Stimulated activated naive CD4-positive, alpha-beta T cell (primary cell): ENCODE measurements around the gene TNFRSF6B.

Experiments used
- DNase-seq, 6 experiments: peaks; one replicate each; lab custom pipeline; 2025; lab: John Stamatoyannopoulos, UW

TNFRSF6B gene

DNA sequence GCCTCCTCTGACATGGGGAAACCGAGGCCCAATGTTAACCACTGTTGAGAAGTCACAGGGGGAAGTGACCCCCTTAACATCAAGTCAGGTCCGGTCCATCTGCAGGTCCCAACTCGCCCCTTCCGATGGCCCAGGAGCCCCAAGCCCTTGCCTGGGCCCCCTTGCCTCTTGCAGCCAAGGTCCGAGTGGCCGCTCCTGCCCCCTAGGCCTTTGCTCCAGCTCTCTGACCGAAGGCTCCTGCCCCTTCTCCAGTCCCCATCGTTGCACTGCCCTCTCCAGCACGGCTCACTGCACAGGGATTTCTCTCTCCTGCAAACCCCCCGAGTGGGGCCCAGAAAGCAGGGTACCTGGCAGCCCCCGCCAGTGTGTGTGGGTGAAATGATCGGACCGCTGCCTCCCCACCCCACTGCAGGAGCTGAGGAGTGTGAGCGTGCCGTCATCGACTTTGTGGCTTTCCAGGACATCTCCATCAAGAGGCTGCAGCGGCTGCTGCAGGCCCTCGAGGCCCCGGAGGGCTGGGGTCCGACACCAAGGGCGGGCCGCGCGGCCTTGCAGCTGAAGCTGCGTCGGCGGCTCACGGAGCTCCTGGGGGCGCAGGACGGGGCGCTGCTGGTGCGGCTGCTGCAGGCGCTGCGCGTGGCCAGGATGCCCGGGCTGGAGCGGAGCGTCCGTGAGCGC lies 1.6 kb downstream of the TNFRSF6B start:
- DNase-seq = no peak

DNA sequence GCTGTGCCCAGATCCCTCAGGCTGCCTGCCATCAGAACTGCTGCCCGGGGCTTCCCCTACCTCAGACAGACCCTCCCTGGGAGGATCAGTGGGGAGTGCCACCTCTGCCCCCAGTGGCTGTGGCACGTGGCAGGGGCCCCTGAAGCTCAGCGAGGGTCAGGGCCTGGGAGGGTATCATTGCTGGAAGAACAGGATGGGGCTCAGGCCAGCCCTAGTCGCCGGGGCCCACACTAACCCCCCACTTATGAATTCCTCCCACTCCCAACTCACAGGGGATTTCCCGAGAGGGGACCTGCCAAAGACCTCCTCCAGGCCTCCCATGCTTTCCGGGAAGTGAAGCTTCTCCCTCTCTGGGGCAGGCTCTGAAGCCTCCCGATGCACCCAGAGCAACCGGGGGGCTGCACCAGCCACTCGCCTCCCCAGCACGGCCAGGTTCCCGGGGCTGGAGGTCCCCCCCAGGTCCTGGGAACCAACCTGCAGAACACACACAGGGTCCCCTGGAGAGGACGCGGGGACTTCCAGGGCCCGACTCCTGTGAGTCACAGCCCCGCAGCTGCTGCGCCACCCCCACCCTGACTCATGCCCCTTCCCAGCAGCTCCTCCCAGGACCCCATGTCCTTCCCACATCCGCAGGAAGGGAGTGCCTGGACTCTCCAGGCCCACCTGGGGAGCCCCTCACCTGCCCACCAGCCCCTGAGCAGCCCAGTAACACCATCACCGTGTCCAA lies 2.5 kb downstream of the TNFRSF6B start:
- DNase-seq = no peak

DNA sequence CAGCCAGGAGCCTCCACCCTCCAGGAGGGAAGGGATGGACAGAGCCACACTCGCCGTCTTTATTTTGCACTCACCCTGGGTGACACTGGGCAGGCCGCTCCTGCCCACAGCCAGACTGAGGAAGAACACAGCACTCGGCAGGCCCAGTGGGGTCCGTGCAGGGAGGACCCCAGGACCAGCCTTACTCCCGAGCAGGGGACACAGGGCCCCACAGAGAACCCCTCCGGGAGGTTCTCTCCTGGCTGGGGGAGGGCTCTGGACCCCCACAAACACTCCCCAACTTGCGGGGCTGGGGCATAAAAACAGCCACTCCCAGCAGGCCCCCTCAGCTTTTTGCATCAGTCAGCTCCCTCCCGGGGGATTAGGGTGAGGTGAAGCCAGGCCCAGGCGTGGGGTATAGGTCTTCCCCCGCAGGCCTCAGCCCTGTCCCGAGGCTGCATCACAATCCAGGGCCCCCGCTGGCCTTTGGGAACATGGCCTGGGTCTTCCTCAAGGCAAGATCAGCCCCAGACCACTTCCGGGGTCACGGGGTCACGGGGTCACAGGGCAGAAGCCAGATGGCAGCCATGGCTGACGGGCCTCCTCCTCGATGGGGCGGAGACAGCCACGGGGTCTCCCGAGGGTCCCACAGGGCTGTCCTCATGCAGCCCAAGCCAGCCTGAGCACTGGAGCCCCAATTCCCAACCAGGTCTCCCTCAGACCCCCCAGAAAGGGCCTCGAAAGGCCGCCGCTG lies 3.2 kb downstream of the TNFRSF6B start:
- DNase-seq = no peak

DNA sequence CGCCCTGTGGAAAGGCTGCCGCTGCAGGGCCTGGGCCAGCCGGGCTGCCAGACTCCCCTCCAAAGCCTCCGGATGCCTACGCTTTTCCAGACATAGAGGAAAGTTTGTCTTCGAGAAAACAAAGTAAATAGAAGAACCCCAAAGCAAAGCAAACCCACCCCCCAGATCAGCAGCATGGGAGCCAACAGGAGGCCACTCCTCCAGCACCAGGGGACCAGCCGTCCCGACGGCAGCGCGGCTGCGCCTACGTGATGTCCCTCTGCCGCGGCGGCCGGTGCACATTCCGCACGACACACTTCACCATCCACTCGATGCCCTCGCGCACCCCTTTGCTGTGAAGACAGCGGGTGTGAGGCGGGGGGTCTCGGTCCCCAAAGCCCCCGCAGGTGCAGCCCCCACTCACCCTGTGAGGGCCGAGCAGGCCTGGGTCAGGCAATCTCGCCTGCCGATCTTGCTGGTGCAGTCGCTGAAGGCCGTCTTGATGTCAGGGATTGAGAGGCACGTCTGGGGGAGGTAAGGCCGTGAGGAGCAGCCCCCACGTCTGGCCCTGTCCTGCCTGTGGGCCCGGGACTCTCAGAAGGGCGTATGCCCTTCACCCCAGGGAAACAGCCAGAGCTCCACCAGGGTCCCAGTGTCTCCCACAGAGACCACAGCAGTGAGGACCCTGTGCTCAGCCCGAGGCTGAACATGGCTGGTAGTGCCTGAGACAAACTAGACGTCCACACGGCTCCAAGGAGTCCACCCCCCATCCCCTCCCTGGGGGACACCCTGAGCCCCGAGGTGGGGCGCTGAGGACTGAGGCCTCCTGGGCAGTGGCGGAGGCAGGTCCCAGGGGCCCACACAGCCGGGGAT lies 4.0 kb downstream of the TNFRSF6B start:
- no peak for DNase-seq

DNA sequence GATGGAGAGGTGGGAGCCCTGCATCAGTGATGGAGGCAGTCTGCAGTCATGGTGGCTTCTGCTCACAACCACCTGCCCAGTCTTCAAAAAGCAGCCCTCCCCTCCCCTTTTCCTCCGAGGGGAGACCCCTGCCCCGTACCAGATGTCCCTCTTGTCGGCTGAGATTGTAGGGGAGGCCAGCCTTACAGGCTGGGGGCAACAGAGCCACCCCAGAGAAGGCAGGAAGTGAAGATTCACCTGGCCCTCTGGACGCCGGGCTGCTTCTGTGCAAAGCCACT lies 4.5 kb downstream of the TNFRSF6B start:
- DNase-seq = no peak

DNA sequence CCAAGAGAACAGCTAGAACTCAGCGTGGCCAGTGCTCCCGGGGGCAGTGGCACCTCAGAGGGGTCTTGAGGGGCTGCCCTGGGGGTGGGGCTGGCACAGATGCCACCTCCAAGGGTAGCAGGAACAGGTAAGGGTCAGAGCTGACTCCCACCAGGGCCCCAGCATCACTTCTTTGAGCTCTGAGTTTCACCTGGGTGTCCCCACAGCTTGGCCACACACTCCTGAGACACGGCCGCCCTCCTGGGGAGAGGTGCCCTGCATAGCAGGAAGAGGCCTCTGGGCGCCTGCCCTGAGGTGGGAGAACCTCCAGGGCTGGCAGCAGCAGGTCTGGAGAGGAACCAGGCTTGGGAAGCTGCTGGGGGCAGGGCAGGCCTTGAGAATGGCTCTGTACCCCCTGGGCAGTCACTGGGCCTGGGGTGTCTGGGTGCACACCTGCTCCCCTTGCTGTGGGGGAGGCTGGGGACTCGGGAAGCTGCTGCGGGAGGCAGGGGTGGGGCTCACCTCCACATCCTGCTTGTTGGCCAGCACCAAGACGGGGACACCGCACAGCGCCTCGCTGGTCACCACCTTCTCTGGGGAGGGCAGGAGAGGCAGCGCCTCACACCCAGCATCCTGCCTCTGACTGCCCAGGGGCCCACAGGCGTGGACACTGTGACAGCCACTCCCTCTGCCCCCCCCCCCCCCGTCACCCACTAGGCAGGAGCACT lies 5.0 kb downstream of the TNFRSF6B start:
- no peak for DNase-seq

DNA sequence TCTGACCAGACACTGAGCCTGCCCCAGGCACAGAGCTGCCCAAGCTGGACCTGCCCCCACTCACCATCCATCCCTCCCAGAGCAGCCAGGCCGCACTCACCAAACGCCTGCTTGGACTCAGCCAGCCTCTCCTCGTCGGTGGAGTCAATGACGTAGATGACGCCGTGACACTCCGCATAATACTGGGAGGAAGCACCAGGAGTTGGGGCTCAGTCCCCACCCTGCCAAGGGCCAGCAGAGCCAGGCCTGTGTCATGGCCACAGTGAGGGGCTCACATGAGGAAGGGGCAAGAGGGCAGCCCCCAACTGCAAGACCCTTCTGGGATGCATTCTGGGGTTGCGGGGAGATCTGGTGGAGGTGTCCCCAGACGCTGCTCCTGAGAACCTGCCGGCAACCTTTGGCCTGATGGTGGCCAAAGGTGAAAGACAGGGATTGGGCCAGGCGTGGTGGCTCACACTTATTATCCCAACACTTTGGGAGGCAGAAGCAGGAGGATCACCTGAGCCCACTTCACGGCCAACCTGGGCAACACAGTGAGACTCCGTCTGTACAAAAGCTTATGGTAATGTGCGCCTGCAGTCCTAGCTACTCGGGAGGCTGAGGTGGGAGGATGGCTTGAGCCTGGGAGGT lies 5.7 kb downstream of the TNFRSF6B start:
- no peak for DNase-seq

DNA sequence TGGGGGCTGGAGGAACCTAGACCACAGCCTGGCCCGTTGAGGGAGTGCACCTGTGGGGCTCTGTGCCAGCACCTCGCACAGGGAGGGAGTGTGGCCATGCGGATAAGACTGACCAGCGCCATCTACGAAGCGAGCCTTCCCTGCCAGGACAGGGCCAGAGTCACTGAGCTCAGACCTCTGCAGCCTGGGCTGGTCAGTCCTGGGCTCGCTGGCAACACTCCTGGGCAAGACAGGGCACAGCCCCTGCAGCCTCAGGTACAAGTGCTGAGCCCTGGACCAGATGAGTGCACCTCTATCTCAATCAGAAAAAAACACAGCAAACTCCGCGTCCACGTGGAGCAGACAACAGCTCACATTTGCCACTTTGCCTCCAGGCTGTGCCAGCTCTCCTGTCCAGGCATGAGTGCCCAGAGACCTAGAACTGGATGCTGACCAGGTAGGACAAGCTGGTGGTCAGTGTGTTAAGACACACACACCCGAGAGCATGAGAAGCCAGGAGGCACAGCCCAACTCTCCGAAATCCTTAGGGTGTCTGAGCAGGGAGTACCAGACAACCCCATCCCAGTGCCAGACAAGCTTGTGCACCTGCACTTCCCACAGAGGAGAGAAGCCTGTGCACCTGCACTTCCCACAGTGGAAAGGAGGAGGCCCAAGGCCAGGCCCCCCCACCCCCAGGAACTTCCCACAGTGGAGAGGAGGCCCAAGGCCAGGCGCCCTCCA lies 6.5 kb downstream of the TNFRSF6B start:
- no peak for DNase-seq

DNA sequence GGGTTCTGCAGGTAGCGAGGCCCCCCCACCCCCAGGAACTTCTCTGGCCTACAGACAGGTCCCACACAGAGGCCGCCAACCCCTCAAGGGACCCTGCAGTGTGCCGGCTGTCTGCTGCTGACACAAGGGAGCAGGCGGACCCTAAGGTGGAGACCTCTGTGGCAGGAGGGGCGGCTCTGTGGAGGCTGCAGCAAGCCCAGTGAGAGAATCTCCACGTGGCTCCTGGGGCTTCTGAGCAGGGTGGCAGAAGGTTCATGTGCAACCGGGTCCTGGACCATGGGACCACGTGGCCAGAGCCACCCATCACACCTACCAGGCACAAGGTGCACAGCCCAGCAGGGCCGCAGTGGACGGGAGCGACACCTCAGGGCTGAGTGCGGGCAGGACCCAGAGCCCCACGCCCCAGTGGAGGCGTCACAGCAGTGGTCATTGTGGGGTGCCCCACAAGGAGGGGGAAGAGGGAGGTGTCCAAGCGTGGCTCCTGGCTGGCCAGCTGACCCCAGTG lies 7.1 kb downstream of the TNFRSF6B start:
- DNase-seq = no peak

DNA sequence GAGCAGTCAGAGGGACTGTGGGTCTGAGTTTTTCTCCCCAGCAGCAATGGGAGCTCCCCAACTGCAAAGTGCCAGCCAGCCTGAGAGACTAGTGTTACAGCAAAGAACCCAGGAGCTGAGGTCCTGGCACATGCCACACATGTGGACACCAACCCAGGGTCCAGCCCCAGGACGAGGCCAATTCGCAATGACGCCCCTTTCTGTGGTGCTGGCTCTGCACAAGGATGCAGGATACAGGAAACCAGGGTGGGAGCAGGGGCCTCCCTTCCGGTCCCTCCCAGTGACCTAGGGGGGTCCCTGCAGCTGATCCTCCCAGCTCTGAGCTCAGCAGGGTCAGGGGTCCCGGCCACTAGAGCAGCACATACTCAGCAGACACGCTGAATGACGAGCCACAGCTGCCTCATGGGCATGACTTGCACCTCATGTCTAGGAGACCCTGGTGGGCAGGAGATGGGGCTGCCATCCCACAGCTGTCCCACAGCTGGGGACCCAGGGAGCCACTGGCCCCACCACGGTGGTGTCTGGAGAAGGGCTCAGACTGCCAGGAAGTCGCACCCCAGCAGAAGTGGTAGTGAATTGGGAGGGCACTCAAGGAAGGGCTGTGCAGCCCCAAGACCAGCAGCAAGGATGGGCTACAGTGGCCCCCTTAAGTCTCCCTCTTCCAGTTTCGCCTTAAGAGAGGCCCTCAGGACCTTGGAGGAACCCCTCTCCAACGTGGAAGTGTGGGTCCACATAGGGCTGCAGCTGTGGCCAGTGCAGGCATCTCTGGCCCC lies 7.7 kb downstream of the TNFRSF6B start:
- no peak for DNase-seq

DNA sequence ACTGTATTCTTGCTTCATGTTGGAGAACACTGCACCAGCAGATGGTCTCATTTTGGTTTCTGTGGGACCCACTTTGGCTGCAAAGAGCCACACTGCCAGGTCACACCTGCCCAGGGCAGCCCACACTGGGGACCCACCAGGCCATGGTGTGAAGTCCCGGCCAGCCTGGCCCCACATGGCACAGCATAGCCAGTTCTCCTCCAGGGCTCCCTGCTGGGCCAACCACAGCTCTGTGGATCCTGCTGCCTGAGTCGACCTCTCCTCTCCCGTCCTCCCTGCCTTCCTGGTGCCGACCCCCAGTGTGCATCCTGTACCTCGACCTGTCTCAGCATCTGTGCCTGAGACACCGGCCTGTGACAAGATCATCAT lies 8.3 kb downstream of the TNFRSF6B start:
- DNase-seq = no peak

DNA sequence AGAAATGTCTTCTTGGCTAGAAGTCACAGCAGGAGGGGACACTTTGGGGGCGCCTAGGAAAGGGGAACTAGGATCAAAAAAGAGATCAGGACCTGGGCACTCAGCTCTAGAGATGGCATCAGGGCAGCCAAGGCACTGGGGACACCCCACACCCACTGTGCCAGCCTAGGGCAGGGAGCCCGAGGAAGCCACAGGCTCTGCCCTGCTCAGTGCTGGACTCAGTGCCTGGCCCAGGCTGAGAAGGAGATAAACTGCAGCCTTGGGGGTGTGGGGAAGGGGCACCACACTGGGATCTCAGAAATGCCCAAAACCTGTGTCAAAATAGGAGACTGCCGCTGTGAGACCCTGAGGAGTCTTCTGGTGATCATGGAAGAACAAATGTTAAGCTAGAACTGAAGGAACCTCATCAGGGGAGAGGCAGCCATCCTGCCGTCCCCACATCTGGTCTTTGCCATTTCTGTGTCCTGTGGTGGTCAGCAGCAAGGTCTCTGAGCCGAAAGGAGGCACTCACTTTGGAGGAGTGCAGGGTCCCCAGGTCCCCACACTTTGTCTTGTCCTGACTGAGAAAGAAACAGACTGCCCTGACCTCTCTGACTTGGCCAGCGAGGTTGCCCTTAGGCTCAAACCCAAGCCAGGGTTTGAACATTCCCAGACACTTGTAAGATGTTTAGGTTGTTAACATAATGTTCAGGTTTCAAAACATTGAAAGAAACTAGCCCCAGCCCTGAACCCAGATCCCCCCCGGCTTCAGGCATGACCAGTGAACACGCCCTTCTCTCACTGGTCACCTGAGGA lies 9.0 kb downstream of the TNFRSF6B start:
- no peak for DNase-seq

DNA sequence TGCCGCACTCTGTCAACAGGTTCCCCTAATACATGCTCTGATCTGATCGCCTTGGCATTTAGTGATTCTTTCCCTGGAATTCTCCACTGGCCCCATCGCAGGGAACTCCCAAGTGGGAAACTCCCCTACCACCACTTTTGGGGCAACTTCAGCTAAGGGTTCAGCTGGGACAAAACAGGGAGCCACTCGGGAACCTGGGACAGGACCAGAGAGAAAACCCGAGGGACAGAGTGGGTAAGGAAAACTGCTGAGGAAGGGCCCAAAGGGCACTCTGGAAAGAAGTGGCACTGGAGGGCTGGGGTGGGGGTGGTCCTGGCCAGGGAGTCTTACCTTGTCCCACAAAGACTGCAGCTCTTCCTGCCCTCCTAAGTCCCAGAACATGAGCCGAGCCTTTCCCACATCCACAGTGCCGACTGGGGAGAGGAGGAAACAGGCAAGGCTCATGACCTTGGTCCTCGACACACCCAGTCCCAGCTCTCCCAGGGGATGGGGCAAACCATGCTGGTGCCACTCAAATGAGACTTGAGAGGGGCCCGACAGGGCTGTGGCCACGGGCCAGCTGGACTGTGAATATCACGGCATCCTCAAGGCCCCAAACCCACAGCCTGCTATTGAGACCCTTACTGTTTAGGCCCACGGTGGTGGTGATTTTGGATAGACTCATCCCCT lies 9.7 kb downstream of the TNFRSF6B start:
- DNase-seq = no peak

DNA sequence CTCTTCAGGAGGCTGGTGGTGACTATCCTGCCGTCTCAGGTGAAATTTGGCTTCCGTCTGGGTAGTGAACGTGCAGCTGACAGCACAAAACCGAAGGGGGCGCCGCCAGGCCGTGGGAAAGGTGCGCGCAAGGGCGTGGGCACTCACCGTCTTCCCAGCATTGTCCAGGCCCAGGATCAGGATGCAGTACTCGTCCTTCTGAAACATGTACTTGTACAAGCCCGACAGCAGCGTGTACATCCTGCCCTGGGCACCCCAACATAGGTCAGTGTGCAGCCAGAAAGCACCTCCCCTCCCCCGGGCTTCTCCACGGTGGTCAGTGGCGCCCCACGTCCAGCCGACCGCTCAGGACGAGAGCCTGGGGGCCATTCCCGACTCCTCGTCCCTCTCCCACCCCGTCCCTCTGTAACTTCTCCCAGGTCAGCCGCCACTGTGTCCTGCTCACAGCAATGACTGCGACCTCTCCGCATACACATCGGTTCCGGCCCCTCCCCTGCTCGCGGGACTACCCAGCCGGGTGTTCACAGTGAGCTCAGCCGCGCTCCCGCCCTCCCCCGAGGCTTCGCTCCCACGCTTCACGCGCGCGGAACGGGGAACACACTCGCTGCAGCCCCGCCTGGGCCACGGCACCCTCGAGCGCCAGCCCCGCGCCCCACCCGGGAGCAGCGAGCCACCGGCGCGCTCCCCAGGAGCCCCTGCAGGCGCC lies 10.6 kb downstream of the TNFRSF6B start:
- peak; percentile 52 to 76 (median 60) for DNase-seq

DNA sequence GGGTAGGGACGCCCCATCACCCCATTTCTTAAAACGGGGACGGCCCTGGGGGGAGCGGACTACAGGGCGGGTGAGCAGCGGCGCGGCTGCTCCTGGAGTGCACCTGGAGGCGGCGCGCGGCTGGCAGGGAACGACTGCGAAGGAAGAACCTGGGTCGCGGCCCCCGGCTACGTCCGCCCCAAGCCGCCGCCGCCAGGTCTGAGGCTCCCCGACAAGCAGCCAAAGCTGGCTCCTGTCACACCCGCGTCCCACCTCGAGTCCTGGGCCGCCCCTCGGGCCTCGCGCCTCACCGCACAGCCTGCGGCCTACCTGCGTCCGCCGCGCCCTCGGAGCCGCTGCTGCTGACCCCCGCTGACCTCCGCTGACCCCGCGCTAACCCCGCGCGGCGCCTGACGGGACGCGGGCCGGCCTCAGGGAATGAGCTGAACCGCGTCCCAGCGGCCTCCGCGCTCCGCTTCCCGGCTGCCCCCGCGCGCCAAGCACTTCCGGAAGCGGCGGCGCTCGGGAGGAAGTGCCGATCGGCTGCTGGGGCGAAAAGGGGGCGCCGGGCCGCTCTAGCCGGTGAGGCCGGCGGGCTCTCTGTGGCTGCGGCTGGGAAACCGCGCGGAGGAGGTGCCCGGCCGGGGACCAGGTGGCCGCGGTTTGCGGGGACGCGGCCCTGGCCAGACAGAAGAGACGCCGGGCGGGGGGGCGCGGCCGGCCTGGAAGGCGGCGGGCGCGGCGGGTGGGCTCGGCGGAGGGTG lies 11.3 kb downstream of the TNFRSF6B start, which contains the start of the genes ARFRP1 and ZGPAT:
Gene ARFRP1, minus strand, starts transcription at position 419 of the 743 bp plus-strand sequence. CDS start 885 bp downstream, outside the sequence.
Gene ZGPAT, plus strand, starts transcription at position 482 of the 743 bp plus-strand sequence. CDS start 542 bp downstream, outside the sequence.
- peak; percentile 73 to 88 (median 81) for DNase-seq

DNA sequence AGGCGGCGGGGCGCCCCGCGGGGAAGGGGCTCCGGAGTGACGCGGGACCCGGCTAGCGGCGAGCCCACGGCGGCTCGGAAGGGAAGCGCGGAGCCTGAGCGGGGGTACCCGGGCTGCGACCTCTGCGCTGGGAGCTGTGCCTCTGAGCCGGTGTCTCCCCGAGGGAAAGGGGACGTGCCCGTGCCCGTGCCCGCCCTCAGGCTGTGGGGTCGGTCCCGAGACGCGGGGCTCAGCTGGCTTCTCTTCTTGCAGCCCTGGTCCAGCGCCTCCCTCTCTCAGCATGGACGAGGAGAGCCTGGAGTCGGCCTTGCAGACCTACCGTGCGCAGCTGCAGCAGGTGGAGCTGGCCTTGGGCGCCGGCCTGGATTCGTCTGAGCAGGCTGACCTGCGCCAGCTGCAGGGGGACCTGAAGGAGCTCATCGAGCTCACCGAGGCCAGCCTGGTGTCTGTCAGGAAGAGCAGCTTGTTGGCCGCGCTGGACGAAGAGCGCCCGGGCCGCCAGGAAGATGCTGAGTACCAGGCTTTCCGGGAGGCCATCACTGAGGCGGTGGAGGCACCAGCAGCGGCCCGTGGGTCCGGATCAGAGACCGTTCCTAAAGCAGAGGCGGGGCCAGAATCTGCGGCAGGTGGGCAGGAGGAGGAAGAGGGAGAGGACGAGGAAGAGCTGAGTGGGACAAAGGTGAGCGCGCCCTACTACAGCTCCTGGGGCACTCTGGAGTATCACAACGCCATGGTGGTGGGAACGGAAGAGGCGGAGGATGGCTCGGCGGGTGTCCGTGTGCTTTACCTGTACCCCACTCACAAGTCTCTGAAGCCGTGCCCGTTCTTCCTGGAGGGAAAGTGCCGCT lies 12.1 kb downstream of the TNFRSF6B start:
- DNase-seq = no peak
